Ovary (tissue), 3 donors: ENCODE data around the gene RTN3.

Experiments used
- POLR2A ChIP-seq: fragments of 450-650 bp; IDR thresholded peaks from one replicate; pipeline ENCODE4 v1.6.1; 2017; ENCODE audit warnings: antibody characterized with exemption, mild to moderate bottlenecking, moderate library complexity
- TF ChIP-seq, protein P1 (sequence below), 3 donors: fragments of 450-650 bp in 2 of 3; fragments of 200-600 bp in 1 of 3; IDR thresholded peaks; one replicate each; pipeline versions ENCODE4 v1.5.1 to v1.8.0; 2016 to 2022; ENCODE audit warnings: antibody characterized with exemption in 3 of 3, mild to moderate bottlenecking in 1 of 3
- donor health status: DM: no; HTN: no; CAD: no.

DNA sequence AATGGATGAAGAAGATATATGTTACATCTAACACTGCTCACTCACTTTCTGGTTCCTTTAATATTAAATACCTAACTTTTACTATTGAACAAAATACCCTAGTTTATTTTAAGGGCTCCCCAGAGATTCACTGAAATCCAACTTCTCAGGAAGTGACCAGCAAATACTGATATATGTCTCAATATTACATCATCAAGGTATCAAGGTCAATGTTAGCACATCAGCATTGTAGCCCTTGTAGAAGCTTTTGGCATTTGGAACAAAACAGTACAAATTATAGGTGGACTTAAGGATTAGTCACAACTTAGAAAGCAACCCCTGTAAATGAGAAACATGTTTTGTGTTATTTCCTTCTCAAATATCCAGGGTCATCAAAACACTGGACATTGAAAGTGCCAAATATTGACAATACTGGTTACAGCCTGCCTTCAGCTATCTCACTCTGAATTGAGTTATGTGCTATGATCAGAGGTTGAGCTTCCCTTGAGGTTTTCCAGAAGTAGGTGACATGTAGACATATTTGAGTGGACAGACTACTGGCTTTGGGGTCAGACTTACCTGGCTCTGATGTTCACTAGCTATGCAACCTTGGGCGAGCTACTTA, 8.3 kb upstream of the RTN3 start:
- TF ChIP-seq, protein P1, sequence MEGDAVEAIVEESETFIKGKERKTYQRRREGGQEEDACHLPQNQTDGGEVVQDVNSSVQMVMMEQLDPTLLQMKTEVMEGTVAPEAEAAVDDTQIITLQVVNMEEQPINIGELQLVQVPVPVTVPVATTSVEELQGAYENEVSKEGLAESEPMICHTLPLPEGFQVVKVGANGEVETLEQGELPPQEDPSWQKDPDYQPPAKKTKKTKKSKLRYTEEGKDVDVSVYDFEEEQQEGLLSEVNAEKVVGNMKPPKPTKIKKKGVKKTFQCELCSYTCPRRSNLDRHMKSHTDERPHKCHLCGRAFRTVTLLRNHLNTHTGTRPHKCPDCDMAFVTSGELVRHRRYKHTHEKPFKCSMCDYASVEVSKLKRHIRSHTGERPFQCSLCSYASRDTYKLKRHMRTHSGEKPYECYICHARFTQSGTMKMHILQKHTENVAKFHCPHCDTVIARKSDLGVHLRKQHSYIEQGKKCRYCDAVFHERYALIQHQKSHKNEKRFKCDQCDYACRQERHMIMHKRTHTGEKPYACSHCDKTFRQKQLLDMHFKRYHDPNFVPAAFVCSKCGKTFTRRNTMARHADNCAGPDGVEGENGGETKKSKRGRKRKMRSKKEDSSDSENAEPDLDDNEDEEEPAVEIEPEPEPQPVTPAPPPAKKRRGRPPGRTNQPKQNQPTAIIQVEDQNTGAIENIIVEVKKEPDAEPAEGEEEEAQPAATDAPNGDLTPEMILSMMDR (IDR thresholded peaks at IDR 0.05) = no peak
- TF ChIP-seq POLR2A = no peak
